Suprapubic skin (tissue), 3 donors: ENCODE data around the gene HERC5.

Experiments
- CTCF ChIP-seq, 2 donors: fragments of 200-600 bp in 1 of 2; fragments of 450-650 bp in 1 of 2; sonication (generic) in 1 of 2; IDR thresholded peaks; one replicate each; pipeline ENCODE4 v1.5.1; 2016 to 2019; ENCODE audit warnings: antibody characterized with exemption in 2 of 2, mild to moderate bottlenecking in 1 of 2, moderate library complexity in 1 of 2
- POLR2A ChIP-seq, 2 donors: fragments of 450-650 bp; IDR thresholded peaks; one replicate each; pipeline ENCODE4 v1.6.1; 2017; ENCODE audit warnings: antibody characterized with exemption in 2 of 2, mild to moderate bottlenecking in 2 of 2, moderate library complexity in 2 of 2

GRCh38 chr4:88497859-88498409, 41.0 kb downstream of the HERC5 start:
- no peak for TF ChIP-seq CTCF (IDR thresholded peaks at IDR 0.05)
- no peak for TF ChIP-seq POLR2A (IDR thresholded peaks at IDR 0.05)
